ENCODE data around the gene POU2AF2. TPM values are rescaled to one million over a fixed set of nuclear protein-coding genes. Genes with fewer than 3 reads are reported as not detected.

The POU2AF2 gene
- total and polyA plus RNA-seq, 2 donors (not counting 3 experiments of a cell fraction or from before 2014, with no cell fraction given): not detected

DNA sequence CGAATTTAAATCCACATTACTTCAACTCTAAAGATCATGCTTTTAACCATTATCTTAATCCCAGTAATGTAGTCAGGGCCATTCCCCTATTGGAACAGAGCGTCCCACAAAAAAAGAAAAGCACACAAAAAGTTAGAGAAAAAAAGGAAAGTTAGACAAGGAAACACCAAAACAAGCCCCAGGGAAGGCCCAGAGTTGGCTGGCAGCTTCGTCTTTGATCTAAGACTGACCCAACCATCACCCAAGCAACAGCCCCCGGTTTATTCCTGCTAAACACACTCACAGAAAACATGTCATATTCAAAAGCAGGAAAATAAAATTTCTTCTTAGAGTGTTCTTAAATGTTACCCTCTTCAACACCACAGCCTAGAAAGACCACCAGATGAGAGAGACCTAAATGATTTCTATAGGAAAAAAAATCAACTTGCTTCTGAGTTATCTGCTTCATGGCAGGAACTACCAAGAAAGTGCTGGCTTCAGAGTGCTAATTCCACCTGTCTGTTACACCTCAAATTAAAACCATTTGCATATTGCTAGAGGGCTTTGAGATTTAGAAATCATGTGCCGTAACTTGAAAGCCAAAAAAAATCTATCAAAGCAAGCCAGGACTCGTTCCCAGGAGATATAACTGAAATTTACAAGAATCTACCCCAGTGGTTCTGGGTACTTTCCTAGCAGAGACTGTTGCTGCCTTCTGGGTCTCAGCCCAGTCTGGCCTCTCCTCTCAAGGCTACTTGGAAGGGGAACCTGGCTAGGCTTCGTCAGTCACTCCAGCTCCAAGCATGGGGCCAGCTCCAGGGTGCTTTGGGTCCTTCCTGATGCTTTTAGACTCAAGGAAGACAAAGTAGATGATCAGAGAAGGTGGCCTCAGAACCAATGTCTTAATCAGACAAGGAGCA is 84.0 kb downstream of the POU2AF2 start:
- H3K4me1 ChIP-seq (ENCODE audit: control insufficient read depth, extremely low read depth, insufficient read depth, low read length): no peaks in the 10 kb centered on the region
- no peaks in the 10 kb centered on the region for H3K27me3 ChIP-seq (ENCODE audit: control insufficient read depth in 2 of 2, insufficient read depth in 2 of 2, low read length in 2 of 2)
- ChIA-PET POLR2A (no interaction called here), CTCF (interaction anchor here (1.1 kb wide), 1 partner anchor 13 kb away, joined by 3 read pairs; no protein-coding TSS in a partner anchor)
- no peaks in the 10 kb centered on the region for H3K36me3 ChIP-seq (ENCODE audit: control insufficient read depth in 2 of 2, extremely low read depth in 1 of 2, insufficient read depth in 2 of 2, low read length in 2 of 2)
- intact Hi-C loops (cut with micrococcal nuclease): no loop called here
- no peaks in the 10 kb centered on the region for H4K20me1 ChIP-seq (replicated peaks; ENCODE audit: control insufficient read depth, extremely low read depth, insufficient read depth, low read length)
- H2AFZ ChIP-seq (ENCODE audit: low read depth, low read length): no peak overlapping the region
- no peaks in the 10 kb centered on the region for H3K79me2 ChIP-seq (ENCODE audit: control insufficient read depth, insufficient read depth, low read length)
- DNase-seq (ENCODE audit: low read depth, low spot score) (no peak), FAIRE-seq (no peak)
- no peak overlapping the region for H3K4me2 ChIP-seq (ENCODE audit: insufficient read depth, low read length)
- no peaks in the 10 kb centered on the region for H3K9me3 ChIP-seq (replicated peaks; ENCODE audit: control insufficient read depth, insufficient read depth, low read length)
- no peak overlapping the region for H3K4me3 ChIP-seq (replicated peaks in 1 of 3; ENCODE audit: insufficient read depth in 1 of 3, low read depth in 1 of 3, low read length in 3 of 3)
- no TSS peak for BruUV-seq (replicated peaks)
- H3K9ac ChIP-seq (replicated peaks; ENCODE audit: extremely low read depth, insufficient read depth, low read length): no peak overlapping the region
- H3K27ac ChIP-seq (ENCODE audit: insufficient read depth, low read depth, low read length): no peak overlapping the region
- no peaks in the 10 kb centered on the region for H3K9me1 ChIP-seq (replicated peaks; ENCODE audit: control insufficient read depth, extremely low read depth, insufficient read depth, low read length)
- TF ChIP-seq POLR2A (IDR thresholded peaks at IDR 0.05; ENCODE audit: low read depth, low read length): no peak
- TF ChIP-seq CTCF (IDR thresholded peaks at IDR 0.05; ENCODE audit: extremely low read depth in 1 of 2, insufficient read depth in 1 of 2, low read depth in 1 of 2, low read length in 2 of 2): no peak
- no peak for TF ChIP-seq GATA2 (IDR thresholded peaks at IDR 0.05; ENCODE audit: insufficient read depth, insufficient read length, low read depth, low read length)
- no peak for TF ChIP-seq EZH2 (IDR thresholded peaks at IDR 0.05; ENCODE audit: borderline replicate concordance, low read depth, low read length, severe bottlenecking)
- TF ChIP-seq MYC (IDR thresholded peaks at IDR 0.05; ENCODE audit: low read depth, low read length): no peak
- TF ChIP-seq JUN (IDR thresholded peaks at IDR 0.05; ENCODE audit: borderline replicate concordance, insufficient read depth, insufficient read length, low read depth): no peak
- no peak for TF ChIP-seq POLR2AphosphoS5 (IDR thresholded peaks at IDR 0.05; ENCODE audit: insufficient read depth, low read depth, low read length)
- TF ChIP-seq FOS (IDR thresholded peaks at IDR 0.05; ENCODE audit: borderline replicate concordance, insufficient read depth, low read length): no peak
- TF ChIP-seq MAX (IDR thresholded peaks at IDR 0.05; ENCODE audit: insufficient read depth, insufficient read length): no peak
- dilution Hi-C loops (cut with MboI; ENCODE audit: extremely low pct_ligation_motif_present, low sequenced_read_pairs): no loop called here

Data from endothelial cell of umbilical vein (primary cell).